CD4-positive, alpha-beta T cell treated with Interleukin-15 for 4 hours (primary cell): ENCODE measurements around the gene ZBTB22.
A peak's percentile ranks its signal among the peaks of the same experiment; 100 is the strongest.

Experiments
- DNase-seq: peaks from one replicate; pipeline ENCODE4 v3.0.0-alpha.2; 2020; ENCODE audit warnings: low spot score

ZBTB22 gene

DNA sequence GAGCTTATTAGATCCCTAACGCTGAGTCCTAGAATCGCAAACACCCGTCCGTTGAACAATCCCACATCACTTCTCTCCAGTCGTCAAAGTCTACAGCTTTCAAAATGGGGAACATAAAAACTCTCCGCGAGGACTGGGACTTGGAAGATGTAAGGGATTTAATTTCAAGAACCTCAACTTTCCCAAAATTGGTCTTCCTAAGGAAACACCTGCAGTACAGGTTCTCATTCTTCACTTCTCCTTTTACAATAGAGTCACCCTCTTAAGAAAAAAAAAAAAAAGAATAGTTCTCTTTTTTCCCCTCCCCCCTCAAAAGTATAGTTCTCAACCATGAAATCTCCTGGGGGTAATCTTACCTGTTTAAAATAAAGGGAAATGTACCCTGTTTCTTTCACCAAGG lies 6.6 kb upstream of the ZBTB22 start:
- no peak for DNase-seq

DNA sequence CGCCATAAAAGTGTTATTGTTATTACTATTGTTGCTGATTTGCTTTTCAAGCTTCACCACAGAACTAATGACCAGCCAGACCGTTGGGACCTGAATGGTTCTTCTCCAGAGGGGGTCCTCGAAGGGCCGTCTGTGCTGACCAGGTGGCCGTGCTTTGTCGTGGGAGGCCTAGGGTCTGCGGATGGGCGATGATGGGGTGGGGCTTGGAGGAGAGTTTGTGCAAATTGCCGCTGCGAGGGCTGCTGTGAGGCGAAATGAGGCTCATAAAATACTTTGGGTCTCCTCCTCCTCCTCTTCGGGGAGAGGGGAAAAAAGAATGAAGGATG lies 6.0 kb upstream of the ZBTB22 start:
- DNase-seq, result no peak

DNA sequence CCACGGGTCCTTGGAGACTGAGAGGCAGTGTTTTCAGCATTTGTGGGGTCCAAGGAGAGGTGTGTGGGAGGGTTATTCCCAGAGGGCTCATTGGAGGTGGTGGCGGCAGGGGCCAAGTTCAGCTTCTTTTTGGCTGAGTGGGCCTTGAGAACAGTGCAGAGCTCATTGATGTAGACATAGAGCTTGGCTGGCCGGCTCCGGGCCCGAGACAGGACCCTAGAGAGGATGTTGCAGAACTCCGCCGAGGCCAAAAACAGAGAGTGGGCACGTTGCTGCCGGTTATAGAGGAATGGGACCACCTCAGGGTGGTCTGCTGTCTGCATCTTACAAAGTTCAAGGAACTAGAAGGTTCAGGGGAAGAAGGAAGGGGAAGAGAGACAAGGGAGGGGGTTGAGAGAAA lies 3.7 kb upstream of the ZBTB22 start:
- no peak for DNase-seq

DNA sequence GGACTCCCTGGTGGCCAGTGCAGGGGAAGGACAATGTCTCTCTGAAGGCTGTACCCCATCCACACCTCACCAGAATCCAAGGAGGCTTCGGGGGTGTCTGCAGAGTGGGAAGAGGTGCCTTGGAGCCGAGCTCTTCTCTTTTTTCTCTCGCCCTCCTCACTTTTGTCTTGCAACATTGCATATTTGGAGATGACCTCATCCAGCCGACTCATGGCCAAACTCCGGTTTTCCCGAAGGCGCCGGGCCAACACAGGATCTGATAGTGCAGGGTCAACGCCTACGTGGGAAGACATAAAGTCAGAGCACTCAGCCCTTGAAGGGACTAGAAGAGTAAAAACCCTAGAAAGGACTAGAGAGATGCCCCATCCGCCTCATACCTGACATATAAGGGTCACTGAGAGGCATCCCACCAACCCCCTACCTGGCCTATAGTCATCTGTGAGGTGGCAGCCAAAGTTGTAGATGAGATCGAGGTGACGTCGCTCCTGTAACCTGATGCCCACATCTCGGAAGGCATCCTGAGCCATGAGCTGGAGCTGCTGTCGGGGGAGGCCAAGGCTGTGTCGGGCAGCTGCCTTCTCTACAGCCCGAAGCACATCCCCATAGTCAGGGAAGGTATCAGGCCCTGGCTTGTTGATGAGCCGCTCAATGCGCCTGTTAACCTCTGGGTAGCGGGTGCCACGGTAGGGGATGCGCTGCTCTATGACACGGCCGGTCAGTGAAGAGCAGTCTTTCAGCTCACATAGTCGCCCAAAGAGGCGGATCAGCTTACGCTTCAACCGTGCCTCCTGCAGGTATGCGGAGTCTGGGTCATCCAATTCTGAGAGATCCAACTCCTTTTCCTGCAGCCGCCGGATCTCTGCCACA lies 3.0 kb upstream of the ZBTB22 start:
- no peak for DNase-seq

DNA sequence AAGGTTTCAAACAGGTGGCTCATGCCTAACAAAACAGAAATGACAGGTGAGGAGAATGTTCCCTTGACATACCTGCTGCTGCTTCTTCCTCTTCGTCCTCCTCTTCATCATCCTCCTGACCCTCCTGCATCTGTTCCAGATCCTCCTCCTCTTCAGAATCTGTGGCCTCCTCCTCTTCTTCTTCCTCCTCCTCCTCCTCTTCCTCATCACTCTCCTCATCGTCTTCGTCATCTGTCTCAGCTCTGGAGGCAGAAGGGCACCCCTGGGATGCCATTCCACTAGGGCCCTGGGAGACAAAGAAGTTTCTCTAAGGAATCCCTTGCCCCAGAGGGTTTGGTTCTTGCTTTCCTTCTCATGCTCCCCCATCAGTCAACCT lies 2.4 kb upstream of the ZBTB22 start:
- DNase-seq, result no peak

DNA sequence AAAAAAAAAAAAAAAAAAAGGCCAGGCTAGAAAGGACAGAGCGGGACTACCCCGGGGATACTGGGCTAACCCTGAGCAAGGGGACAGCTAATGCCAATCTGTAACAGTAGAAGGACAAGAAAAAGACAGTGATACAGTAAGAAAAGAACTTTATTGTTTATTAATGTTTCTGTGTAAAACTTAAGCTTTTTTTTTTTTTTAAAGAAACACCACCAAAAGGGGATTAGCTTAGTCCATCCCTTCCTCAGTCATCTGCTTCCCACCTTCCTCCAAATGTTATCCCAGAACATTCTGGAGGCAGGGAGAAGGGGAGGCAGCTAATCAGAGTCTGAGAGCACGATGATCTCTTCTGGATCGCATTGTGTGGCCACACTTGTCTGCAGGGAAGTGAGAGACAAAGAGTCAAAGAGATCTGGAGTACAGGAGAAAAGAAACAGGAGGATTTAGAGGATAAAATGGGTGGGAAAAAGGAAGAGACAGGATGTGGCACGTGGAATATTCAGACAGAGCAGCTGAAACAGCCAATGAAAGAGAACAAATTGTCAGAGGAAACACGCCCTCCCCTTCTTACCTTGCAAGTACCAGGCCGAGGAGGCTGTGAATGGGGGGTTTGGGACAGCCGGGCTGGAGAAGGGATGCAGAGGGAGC lies 1.0 kb upstream of the ZBTB22 start:
- no peak for DNase-seq

DNA sequence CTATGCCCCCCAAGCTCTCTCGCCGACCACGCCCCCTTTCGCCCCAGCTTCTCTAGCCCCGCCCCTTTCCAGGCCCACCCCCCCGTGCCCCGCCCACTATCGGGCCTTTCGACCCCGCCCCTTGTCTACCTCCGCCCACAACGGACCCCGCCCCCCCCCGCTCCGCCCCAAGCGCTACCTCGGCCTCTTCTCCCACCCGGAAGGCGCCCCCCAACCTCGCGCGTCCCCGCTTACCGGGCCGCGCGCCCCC lies 200 bp downstream of the ZBTB22 start:
- DNase-seq, result no peak

DNA sequence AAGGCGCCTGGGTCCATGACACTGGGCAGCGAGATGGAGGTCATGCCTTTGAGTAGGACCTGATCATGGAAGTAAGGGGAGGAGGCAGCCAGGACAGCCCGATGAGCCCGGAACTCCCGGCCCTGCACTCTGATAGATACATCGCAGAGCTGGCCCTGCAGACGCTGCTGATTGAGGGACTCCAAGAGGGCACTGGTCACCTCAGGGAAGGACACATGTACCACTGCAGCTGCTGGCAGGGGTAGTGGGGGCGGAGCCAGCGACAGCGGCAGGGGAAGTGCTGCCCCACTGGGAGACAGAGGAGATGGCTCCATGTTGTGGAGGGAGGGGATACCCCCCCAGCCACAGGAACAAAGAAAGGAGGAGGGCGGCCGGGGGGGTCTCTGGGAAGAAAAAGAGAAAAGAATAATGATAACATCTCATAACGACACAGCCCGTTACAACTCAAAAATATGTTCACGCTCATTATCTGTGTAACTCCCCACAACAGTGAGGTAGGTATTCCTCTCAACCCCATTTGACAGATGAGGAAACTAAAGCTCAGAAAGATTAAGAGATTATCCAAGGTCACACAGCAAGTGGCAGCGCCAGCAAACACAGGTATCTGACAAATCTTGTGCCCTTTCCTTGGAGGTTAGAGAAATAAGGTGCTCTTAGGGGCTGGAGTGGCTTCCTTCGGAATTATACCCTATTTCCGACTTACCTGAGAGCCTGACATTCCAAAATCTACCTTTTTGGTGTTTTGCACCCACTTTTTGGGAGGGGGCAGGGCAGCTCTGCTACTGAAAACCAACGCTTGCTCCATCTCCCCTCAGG lies 733 bp downstream of the ZBTB22 start:
- no peak for DNase-seq

DNA sequence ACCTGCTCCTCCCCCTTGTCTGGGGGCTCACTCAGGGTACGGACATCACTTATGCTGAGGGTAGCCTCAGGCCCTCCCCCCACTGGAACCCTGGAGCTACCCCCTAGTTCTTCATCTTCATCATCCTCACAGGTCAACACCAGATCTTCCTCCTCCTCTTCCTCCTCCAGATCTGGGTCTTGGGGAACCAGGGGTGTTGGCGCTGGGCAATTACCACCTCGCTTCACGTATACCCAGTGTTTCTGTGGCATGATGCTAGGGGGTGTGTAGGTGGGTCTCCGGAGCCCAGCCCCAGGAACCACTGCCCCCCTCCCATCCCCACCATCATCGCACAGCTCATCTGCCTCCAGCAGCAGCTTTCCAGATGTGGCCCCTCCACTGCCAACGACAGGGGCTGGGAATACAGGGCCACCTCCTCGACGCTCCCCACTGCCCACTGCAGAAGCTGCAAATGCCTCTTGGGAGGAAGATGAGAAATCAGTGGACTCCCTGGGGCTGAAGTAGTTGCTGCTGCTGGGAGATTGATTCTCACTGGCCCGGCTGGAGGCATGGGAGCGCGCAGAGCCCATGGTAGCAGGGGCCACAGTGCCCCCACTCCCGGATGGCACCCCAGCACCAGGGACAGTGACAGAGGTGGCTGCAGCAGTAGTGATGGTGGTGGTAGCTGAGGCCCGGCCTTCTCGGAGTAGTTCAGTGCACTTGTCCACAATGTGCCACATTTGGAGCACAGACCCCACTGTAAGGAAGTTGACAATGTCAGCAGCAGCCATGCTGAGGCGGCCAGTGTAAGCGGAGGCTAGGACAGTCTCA lies 1.5 kb downstream of the ZBTB22 start:
- DNase-seq, result no peak

DNA sequence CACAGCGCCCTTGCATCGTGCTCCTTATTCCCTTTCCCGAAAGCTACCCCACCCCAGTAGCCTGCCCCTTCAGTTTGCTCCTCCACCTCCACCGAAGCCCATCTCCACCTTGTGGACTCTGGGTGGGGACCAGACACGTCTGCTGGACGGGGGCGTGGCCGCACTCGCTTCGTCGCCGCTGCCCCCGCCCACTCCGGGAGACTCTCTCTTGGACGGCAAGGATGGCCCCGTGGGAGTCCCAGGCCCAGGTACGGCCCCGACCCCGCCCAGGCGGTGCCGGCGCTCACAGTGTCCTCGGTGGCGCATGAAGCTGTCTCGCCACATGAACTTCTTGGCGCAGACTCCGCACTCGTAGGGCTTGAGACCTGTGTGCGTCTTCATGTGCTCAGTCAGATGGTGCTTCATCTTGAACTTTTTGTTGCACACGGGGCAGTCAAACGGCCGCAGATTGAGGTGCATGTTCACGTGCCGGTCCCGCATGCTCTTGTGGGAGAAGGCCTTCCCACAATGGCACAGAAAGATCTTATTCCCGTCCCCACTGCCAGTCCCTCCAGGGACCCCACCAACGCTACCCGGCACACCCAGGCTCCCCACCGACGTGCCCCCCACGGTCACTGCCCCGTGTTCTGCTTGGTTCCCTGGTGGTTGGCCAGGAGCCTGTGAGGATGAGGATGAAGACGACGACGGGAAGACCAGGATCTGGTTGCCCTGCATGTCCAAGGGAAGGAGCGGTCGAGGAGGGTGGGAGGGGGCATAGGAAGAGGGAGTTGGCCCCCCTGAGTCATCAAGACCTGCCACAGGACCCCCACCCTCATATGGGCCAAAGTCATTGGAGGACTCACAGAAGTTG lies 2.4 kb downstream of the ZBTB22 start:
- DNase-seq, result no peak

DNA sequence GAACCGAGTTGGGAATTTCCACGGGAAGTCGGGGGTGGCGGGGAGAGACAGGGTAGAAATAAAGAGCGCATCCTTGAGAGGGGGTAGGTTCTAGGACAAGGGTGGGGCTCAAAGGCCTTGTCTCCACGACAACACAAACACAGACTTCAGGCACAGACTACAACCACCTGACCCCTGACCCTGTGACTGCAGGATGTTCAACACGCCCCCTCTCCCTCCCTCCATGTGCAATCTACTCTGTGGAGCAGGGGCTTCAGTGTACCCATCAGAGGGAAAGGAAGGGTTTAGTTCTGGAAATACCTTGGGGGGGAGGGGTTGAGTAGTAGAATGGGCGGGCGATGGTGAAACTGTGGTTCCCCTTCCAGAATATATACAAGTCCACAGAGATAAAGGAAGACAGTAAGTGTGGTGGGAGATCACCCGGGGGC lies 3.0 kb downstream of the ZBTB22 start:
- DNase-seq, result peak; percentile 89

DNA sequence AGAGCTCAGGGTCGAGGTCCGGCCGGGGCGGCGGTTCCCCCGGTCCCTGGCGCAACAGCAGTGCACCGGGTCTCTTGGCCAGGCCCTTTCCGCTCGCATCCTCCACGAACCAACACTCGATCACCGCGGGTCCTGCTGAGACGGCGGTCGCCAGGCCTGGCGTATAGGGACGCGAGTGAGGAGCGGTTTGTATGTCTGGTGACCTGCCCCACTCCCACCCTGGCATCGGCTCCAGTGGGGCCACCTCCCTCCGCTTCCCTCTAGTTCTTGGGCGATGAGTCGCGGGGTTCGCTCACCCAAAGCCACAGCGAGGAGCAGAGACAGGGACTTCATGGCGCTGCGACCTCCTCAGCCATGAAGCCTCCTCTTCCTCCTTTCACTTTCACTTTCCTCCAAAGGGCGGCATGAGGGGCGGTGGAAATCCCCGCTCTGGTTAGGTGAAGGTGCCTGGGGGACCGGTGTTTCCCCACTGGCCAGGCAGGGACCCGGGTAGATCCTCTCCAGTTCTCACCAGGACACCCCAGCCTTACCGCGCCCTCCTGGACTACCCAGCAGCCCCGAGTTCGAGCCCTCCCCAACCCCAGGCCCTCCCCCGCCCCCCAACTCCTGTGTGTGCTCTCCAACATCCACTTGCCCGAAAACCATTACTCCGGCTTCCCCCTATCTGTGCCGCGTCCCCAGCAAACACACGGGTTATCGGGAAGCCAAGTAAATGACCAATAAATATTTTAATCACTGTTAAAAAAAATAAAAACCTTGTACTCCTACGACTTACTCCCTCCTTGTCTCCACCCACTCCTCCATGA lies 3.6 kb downstream of the ZBTB22 start, which contains the start of gene TAPBP:
Gene TAPBP, minus strand, starts transcription at position 370 of the 806 bp plus-strand sequence. Its CDS starts 37 bp downstream, at position 333.
- peak; percentile 92 for DNase-seq

DNA sequence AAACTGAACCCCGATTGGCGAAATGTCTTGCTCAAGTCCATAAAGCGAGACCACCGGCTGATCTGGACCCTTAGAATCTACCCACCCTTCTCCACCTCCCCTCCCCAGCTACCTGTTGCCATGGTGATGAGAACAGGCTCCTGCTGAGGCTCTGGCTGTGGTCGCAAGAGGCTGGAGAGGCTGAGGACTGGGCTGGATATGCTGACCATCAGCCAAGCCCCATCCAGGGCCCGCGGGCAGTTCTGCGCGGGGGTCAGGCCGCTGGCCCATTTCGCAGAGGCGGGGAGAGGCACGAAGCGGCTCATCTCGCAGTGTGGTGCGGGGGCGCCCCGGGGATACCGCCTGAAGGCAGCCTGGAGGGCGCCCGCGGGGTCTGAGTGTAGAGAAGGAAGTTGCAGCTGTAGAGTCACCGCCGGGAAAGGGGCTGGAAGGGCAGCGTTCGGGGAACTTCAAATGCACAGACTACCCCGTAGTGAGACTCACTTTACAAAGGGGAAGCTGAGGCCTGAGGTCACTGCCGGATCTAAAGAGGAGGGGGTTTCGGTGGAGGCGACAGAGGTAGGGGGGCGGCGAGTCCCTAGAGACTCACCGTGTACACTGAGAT lies 4.3 kb downstream of the ZBTB22 start:
- peak; percentile 25 for DNase-seq

DNA sequence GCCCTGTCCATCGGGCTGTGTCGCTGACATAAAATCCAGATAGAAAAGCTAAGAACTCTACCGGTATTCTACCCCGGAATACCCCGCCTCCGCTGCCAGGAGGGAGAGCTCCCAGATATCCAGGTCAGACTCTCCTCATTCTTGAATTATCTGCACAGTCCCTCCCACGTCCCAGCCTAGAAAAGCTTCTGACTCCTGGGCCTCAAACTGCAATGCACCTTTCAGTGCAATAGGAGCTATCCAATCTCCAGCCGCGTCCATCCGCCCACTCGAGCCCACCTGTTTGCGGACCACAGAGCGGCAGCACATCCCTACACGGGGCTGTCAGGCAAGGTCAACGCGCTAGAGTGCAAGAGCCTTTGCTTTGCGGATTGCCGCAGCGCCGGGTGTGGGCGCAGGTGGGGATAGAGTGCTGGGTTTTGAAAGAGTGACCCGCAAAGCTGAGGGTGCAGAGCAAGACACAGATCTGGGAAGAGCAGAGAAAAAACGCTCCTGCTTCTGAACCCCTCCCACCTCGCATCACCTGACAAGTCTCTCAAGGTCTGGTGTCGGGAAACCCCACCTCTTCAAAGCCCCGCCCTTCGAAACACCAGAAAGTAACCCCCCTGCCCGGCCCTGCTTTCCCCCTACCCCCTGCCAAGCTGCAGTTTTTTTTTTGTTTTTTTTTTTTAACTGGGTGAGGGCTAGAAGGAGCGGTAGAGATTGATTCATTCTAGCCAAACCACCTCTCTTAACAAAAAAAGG lies 5.0 kb downstream of the ZBTB22 start:
- DNase-seq, result peak; percentile 91

DNA sequence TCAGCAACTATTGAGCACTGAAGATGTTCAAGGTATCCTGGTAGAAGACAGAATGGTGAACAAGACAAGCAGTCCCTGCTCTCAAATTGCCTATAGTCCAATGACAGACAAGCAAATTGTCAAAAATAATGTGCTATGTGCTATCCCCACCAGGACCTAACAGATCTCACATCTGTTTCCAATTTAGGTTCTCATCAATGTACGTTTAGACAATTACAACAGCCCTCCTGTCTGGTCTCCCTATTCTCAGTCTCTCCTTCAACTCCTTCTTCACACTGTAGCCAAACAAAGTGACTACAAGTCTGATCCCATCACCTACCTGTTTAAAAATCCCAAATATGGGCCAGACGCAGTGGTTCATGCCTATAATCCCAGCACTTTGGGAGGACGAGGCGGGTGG lies 11.2 kb downstream of the ZBTB22 start:
- no peak for DNase-seq

DNA sequence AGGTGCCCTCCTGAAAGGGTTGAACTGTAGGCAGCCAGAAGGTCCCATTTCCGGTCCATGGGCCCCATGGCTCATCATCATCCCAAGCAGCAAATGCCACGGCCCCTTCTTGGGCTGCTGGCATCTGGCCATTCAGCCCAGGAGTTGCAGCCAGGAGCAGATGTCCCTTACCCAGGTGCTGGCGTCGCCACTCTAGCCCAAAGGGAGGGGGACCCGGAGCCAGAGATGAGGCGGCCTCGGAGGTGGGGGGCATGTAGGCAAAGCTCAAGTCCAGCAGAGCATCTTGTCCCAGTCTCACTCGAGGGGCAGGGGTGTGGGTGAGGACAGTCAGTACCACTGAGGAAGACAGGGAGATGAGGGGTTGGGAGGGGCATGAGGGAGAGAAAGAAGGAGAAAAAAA lies 12.5 kb downstream of the ZBTB22 start:
- no peak for DNase-seq

DNA sequence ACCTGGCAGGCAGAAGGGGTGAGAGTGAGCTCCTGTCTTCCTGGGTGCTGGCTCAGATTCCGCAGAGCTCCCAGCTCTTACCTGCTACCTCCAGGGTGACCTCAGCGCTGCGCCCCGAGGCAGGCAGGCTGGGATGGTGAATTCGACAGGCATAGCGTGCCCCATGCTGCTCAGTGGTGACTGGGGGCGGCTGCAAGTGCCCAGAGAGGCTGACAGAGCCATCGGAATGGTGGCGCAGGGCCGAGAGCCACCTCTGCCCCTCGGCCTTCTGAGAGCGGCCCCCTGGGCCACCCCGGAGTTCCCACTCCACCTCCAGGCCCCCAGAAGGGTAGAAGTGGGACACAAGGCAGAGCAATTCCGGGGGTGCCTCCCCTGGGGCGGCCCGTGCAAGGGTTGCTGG lies 13.3 kb downstream of the ZBTB22 start:
- no peak for DNase-seq

DNA sequence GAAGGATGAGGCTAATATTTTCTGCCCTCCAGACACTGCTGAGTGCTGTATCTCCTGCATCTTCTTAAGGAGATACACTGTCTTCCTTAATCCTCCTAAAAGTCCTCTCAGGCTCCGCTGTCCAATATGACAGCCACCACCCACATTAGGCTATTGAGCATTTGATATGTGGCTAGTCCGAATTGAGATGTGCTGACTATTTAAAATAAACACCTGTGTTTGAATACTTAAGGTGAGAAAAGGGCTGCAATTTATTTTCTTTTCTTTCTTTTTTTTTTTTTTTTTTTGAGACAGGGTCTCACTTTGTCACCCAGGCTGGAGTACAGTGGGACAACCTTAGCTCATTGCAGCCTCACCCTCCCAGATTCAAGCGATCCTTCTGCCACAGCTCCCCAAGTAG lies 15.7 kb downstream of the ZBTB22 start:
- no peak for DNase-seq

DNA sequence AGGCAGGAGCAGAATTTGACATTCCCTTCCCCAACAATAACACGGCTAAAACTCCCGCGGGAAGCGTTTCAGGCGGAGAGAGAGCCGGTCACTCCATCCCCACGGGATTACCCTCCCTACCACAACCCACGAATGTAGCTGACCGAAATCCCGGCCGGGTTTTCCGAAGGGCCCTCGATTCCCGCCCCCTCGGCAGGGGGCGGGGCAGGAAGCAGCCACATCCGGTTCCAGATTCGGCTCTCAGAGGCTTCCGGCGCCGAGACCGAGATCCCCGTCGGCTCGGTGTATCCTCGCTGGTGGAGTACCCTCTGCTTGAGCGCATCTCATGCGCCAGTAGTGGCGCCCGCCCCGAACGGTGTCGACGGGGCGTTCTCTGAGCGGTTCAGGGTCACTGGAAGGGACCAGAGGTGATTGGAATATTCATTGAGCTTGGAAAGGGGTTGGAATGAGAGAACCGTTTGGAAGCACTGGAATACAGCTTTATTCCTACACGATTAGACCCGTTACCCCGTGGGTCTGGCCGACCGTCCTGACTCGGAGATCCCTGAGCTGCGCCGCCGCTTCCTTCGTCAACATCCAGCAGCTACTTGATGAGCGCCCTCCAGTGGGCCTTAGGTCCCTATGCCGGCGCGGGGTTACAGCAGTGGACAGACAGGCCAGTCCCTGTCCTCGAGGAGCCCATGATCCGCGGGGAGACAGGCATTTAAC lies 18.2 kb downstream of the ZBTB22 start:
- DNase-seq, result peak; percentile 93
